GM21576 (cell line): ENCODE results near the gene IGFL2.
"Not testable (repeated sequence)": the region's sequence is repeated elsewhere in the genome, so short reads cannot be mapped to it uniquely, and the experiment has no call there.

Source experiments
- ATAC-seq: cut with Tn5 transposase; IDR thresholded peaks from one replicate; pipeline ENCODE4 v1.9.1; 2021; ENCODE audit warnings: mild to moderate bottlenecking, moderate library complexity; ENCODE audit not compliant: unreplicated experiment

IGFL2 gene

GRCh38 chr19:46186717-46187101 lies 38.7 kb downstream of the IGFL2 start:
- no peak for ATAC-seq

DNA sequence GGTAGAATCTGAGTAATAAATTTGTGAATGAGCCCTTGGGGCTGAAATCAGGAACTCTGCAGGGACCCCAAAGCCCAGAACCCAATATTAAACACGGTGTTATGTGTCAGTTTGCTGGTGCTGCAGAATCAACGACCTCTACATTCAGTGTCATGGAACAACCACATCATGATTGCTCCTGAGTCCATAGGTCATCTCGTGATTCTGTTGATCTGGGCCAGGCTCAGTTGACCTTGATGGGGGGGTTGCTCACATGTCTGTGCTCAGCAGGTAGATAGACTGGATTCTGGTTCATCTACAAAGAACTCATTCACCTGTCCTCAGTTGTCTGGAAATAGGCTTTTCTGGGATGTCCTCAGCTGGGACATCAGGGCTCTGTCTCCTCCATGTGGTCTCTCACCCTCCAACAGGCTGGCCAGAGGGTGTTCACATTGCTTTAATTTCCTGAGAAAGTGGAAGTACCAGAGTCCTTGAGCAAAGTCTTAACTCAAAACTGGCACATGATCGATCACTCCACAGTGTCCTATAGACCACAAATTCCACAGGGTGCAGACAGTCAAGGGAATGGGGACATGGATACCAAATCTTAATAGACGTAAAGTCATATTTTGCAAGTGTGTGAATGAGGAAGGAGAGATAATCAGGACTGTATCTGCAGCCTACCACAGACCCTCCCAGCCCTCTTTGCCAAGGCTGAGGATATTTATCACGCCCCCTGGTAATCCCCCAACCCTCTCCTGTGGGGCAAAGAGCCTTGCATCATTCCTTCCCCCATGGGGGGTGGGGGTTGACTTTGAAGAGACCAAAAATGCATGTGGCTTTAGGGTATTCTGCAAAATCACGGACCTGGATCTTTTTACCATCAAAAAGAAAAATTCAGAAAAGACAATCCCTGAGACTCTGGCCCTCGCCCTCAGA lies 42.2 kb downstream of the IGFL2 start:
- no peak for ATAC-seq

GRCh38 chr19:46191356-46191755 lies 43.3 kb downstream of the IGFL2 start:
- no peak for ATAC-seq

DNA sequence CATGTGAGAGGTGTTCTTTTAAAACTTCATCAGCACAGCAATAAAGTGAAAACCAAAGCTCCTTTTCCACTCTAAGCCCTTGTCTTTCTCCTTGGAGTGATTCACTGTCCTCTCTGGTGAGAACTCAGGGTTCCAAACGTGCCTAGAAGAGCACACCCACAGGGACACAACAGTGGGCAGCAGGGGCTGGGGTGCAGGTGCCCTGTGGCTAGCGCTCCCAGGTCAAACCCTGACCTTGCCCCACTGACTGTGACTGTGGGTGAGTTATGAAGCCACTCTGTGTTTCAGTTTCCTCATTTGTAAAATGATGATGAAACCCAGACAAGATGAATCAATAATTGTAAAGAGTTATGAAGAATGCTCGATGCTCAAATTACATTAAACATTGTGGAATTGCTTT lies 43.9 kb downstream of the IGFL2 start:
- no peak for ATAC-seq

DNA sequence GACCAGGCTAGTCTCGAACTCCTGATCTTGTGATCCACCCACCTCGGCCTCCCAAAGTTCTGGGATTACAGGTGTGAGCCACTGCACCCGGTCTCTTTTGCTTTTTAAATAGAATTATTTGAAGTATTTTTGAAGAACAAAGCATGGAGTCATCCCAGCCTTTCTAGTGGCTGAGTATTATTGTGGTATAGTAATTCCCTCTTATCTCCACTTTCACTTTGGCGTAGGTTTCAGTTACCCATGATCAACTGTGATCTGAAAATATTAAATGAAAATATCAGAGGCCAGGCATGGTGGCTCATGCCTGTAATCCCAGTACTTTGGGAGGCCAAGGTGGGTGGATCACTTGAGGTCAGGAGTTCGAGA lies 44.6 kb downstream of the IGFL2 start:
- ATAC-seq = not testable (repeated sequence)

DNA sequence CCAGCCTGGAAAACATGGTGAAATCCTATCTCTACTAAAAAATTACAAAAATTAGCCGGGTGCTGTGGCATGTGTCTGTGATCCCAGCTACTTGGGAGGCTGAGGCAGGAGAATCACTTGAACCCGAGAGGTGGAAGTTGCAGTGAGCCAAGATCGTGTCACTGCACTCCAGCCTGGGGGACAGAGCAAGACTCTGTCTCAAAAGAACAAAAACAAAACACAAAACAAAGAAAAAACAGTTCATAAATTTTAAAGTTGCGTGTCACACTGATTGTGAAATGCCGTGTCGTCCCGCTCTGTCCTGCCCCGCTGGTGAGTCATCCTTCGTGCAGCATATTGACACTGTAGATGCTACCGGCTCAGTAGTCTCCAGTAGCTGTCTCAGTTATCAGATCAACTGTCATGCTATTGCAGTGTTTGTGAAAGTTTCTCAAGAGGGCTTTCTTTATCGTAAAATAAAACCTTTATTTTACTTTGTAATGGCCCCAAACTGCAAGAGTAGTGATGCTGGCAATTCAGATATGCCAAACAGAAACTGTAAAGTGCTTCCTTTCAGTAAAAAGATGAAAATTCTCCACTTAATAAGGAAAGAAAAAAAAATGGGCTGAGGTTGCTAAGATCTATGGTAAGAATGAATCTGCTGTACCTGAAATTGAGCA lies 45.1 kb downstream of the IGFL2 start:
- ATAC-seq = no peak

DNA sequence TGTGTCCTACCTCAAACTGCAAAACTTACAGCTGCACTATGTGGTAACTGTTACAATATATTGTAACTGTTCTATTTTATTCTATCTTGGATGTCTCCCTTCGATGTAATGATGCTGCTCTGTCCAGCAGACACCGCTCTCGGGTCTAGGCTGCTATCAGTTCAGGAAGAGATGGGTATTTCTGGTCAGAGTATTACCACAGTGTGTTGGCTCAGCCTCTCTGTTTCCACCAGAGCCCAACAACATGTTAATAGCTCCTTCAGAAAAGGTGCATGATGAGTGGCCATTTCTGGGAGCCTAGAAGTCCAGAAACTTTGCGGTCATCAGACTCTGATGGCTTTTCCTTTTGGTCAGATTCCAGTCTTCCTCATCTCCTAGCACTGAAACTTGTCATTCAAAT lies 45.6 kb downstream of the IGFL2 start:
- no peak for ATAC-seq

DNA sequence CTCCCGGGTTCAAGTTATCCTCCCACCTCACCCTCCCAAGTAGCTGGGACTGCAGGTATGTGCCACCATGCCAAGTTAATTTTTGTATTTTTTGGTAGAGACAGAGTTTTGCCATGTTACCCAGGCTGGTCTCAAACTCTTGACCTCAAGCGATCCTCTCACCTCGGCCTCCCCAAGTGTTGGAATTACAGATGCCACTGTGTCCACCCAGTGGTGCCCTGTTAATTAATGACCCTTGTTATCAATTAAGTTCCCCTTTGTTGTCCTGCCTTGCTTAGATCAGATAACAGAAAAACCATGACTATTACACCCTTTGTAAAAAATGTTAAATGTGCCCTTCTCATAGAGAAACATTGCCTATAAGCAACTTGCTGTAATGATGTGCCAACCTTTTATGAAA lies 47.1 kb downstream of the IGFL2 start:
- ATAC-seq = no peak

DNA sequence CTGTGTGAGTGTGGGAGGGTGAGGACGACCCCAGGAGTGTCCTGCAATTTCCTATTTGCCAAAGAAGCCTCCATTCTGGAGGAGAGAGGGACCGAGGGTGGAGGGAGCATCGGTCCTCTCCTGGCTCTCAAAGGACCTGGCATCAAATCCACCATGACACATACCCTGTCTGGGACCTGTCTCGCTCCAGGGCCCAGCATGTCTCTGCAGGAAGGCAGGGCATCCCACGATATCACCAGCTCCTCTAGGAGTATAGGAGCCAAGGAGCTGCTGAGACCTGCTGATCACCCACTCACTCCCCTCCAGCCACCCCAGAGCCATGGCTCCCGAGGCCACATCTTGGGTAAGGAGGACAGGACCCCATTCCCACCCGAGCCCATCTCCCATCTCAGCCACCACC lies 47.9 kb downstream of the IGFL2 start:
- ATAC-seq = not testable (repeated sequence)

DNA sequence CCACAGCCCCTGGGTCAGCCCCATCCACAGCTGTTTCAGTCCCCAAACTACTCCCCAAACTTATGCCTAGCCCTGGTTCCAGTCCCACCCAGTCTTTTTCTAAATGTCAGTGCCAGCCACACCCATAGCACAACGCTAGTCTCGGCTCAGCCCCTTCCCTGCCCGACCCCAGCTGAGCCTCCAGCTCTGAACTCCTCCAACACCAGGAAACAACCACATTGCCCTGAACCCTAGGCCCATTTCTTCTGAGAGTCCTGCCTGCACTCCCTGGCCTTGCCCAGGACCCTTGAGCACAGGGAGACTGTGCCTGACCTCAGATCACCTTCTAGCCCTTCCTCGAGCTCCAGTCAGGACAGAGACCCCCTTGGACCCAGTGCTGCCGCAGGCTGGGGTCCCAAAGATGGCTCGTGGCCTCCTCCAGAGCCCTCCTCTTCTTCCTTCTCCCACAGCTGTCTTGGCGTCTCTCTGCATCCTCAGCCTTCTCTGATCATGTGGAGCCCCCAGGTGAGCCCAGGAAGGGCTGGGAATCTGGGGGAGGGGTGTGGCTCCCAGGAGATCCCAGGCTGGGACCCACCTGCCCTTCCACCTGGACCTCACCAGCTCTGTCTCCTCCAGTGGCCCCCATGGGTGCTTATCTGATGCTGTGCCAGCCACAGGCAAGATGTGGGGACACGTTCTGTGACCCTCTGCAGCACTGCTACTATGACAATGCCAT lies 48.5 kb downstream of the IGFL2 start:
- ATAC-seq = no peak

DNA sequence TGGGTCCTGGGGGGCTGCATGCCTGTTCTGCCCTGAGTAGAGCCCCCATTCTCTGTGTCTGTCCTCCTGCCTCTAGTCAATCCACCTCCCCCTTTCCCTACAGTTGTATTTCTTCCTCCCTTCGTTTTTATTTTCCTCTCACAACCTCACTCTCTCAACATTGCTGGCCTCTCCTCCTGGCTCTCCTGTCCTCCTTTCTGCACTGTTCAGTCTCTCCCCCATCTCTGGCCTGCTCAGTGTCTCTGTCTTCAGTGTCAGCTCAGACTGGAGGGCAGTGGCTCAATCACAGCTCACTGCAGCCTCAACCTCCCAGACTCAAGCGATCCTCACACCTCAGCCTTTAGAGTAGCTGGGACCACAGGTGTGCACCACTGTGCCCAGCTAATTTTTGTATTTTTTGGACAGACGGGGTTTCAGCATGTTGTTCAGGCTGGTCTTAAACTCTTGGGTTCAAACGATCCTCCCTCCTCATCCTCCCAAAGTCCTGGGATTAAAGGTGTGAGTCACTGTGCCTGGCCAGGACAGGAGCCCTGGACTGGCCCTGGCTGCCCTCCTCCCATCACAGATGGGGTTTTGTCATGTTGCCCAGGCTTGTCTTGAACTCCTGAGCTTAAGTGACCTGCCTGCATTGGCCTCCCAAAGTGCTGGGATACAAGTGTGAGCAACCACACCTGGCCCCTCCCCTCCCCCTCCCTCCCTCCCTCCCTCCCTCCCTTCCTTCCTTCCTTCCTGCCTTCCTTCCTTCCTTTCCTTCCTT lies 49.5 kb downstream of the IGFL2 start:
- no peak for ATAC-seq

DNA sequence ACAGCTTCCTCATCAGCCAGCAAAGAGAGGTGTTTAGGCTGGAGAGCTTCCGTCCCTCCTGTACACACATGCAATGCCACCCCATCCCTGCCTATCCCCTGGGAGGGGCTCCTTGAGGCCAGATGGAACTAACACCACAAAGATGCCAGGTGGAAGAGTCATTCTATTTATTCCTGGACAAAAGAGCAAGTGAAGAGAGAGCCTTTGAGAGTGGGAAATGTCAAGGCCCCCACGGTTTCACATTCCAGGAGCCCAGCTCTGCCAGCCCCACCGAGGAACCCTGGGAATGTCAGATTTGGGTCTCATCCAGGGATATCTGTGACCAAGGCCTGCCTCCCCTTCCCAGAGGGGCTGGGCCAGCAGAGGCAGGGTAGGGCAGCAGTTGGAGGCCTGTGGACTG lies 50.7 kb downstream of the IGFL2 start:
- ATAC-seq = no peak

- ATAC-seq = no peak
These were observed 53.6 kb downstream of the IGFL2 start for GRCh38 chr19:46201454-46202310.

DNA sequence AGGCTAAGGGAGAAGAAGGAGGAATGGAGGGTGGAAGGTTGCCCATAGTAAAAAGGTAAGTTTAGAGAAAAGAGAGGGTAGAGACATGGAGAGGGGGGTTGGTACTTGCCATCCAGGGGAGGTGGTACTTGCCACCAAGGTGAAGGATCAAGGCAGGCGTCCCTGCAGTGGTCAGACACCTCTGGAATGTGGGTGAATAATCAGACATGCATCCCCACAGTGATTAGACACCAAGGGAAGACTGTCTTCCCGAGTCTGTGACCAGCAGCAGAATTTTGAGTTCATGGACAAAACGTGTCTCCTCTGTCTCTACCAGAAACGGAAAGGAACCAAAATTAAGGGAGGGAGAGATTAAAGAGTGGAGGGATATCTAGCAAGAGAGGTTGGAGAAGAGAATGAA lies 54.4 kb downstream of the IGFL2 start:
- ATAC-seq = no peak

DNA sequence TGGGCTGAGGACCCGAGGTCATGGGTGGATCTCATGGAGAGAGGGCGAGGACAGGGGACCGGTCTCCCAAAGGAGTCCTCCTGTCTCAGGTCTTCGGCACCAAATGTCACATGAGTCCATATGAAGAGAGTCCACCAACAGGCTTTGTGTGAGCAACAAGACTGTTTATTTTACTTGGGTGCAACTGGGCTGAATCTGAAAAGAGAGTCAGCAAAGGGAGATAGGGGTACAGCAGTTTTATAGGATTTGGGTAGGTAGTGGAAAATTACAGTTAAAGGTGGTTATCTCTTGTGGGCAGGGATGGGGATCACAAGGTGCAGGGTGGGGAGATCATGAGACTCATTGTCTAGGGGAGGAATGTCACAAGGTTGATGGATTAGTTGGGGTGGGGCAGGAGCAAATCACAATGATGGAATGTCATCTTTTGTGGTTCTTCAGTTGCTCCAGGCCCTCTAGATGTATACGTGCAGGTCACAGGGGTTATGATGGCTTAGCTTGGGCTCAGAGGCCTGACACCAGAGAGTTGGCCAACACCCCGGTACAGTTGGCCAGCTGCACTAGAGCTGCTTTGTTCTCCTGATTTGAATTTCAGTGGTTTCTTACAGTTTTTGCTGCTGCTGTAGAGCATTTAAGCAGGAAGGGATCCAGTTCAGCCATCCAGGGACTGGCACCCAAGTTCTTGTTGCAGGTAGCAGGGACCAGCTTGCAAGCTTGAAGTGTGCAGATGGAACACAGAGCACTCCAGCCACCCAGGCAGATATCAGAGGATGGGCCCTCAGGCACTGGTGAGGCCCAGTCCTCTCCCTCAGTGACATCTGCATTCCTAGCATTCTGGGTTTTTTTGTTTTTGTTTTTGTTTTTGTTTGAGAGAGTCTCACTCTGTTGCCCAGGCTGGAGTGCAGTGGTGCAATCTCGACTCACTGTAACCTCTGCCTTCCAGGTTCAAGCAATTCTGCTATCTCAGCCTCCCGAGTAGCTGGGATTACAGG lies 55.1 kb downstream of the IGFL2 start:
- ATAC-seq = no peak

- ATAC-seq = no peak
These were observed 56.0 kb downstream of the IGFL2 start for GRCh38 chr19:46204008-46204407.

DNA sequence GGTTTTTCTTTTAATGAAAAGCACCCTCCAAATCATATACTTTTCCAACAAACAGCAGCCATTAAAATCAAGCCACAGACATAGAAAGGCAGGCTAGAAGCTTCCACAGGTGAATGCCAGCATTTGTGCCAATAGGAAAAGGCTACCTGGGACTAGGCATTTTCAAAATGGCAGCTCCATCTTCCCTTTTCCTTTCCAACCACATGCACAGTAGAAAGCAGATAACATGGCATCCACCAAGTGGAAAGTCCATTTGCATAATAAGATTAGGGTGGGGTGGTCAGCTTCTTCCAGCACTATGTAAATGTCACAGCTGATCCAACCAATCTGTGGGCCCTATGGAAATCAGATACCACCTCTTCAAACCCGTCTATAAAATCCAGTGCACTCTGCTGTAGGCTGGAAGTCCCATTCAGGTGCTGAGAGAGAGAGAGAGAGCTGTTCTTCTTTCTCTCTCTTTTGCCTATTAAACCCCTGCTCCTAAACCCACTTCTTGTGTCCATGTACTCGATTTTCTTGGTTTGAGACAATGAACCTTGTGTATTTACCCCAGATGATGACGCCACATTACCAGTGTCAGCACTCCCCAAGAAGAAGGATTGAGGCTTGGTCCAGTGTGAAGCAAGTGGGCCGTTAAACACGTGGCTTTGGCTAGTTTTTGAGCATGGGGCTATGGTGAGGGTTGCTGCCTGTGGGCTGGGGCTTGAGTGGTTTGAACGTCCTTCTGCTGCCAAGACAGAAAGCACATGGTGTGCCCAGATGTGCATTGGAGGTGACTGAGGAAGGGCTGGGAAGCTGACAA lies 57.3 kb downstream of the IGFL2 start:
- ATAC-seq = no peak

GRCh38 chr19:46206176-46206575 lies 58.1 kb downstream of the IGFL2 start:
- ATAC-seq = no peak
